DOHH2 (cell line): ENCODE data around the gene RHOG.

Experiments used
- H3F3A ChIP-seq: fragments of 200-600 bp; sonication (generic), shearing (Covaris generic); 2 replicates; pipeline ENCODE4 v1.6.0; 2016; ENCODE audit warnings: antibody characterized with exemption, mild to moderate bottlenecking; ENCODE audit not compliant: control insufficient read depth, insufficient read depth
- H3K27ac ChIP-seq: fragments of 200-600 bp; sonication (generic); 2 replicates; pipeline ENCODE4 v1.5.1; 2014; ENCODE audit warnings: low read depth, mild to moderate bottlenecking, low read length, moderate library complexity
- H3K27me3 ChIP-seq: fragments of 200-600 bp; sonication (generic); 2 replicates; pipeline ENCODE4 v1.6.1; 2014; ENCODE audit warnings: mild to moderate bottlenecking, low read length, mixed read lengths; ENCODE audit not compliant: control insufficient read depth
- H3K36me3 ChIP-seq: fragments of 200-600 bp; sonication (generic); 2 replicates; pipeline ENCODE4 v1.6.1; 2014; ENCODE audit warnings: mild to moderate bottlenecking, low read length, moderate library complexity, mixed read lengths; ENCODE audit not compliant: control insufficient read depth
- H3K4me1 ChIP-seq: fragments of 200-600 bp; sonication (generic); 2 replicates; pipeline ENCODE4 v1.6.1; 2014; ENCODE audit warnings: mild to moderate bottlenecking, low read length, mixed read lengths; ENCODE audit not compliant: control insufficient read depth
- H3K4me2 ChIP-seq: fragments of 200-600 bp; sonication (generic); 2 replicates; pipeline ENCODE4 v1.6.0; 2014; ENCODE audit warnings: mild to moderate bottlenecking, low read length, moderate library complexity
- H3K4me3 ChIP-seq: fragments of 200-600 bp; sonication (generic); 2 replicates; pipeline ENCODE4 v1.5.1; 2014; ENCODE audit warnings: mild to moderate bottlenecking, low read length, mixed read lengths
- H3K79me2 ChIP-seq: fragments of 200-600 bp; sonication (generic); 2 replicates; pipeline ENCODE4 v1.6.1; 2014; ENCODE audit warnings: mild to moderate bottlenecking, low read length, mixed read lengths; ENCODE audit not compliant: control insufficient read depth
- H3K9me2 ChIP-seq: fragments of 200-600 bp; sonication (generic); replicated peaks from 2 replicates; pipeline ENCODE4 v1.6.1; 2014; ENCODE audit warnings: mild to moderate bottlenecking, low read length, mixed read lengths; ENCODE audit not compliant: control insufficient read depth
- H3K9me3 ChIP-seq: fragments of 200-600 bp; sonication (generic); 2 replicates; pipeline ENCODE4 v1.6.1; 2014; ENCODE audit warnings: antibody characterized with exemption, low read length, mixed read lengths; ENCODE audit not compliant: control insufficient read depth, insufficient read depth
- H4K20me1 ChIP-seq: fragments of 200-600 bp; sonication (generic); 2 replicates; pipeline ENCODE4 v1.6.0; 2014; ENCODE audit warnings: low read depth, mild to moderate bottlenecking, antibody characterized with exemption, low read length, moderate library complexity; ENCODE audit not compliant: control insufficient read depth, insufficient read depth
- CTCF ChIP-seq: fragments of 200-600 bp; sonication (generic); IDR thresholded peaks from one replicate; pipeline ENCODE4 v1.5.1; 2014; ENCODE audit warnings: antibody characterized with exemption, mild to moderate bottlenecking, low read depth, low read length; ENCODE audit not compliant: poor library complexity, severe bottlenecking
- EZH2phosphoT487 ChIP-seq: fragments of 200-600 bp; sonication (generic); IDR thresholded peaks from 2 replicates; pipeline ENCODE4 v1.6.1; 2017; ENCODE audit warnings: borderline replicate concordance, mild to moderate bottlenecking, antibody characterized with exemption, low read length, moderate library complexity, mixed read lengths

The RHOG gene

GRCh38 chr11:3833449-3833848, 7.3 kb downstream of the RHOG start:
- H3K9me3 ChIP-seq = no peaks in the 10 kb centered on the region
- peaks cover 60% of the 10 kb centered on the region for H3K36me3 ChIP-seq
- H3K9me2 ChIP-seq = no peaks in the 10 kb centered on the region
- no peak overlapping the region for H3K4me3 ChIP-seq
- TF ChIP-seq CTCF (no peak), EZH2phosphoT487 (no peak)
- H3K27ac ChIP-seq = no peak overlapping the region
- peaks cover 39% of the 10 kb centered on the region for H4K20me1 ChIP-seq
- no peak overlapping the region for H3K4me2 ChIP-seq
- 0 out of 2 replicates have a peak, but pooled peaks cover under 1% of the 10 kb centered on the region for H3F3A ChIP-seq
- no peaks in the 10 kb centered on the region for H3K27me3 ChIP-seq
- H3K79me2 ChIP-seq = peaks cover 85% of the 10 kb centered on the region
- peaks cover 44% of the 10 kb centered on the region for H3K4me1 ChIP-seq

- H3K36me3 ChIP-seq = peaks cover 60% of the 10 kb centered on the region
- H3K27me3 ChIP-seq = no peaks in the 10 kb centered on the region
- peaks cover 38% of the 10 kb centered on the region for H3K4me1 ChIP-seq
- no peak overlapping the region for H3K4me3 ChIP-seq
- no peak overlapping the region for H3K4me2 ChIP-seq
- TF ChIP-seq CTCF (no peak), EZH2phosphoT487 (no peak)
- H3K9me3 ChIP-seq = no peaks in the 10 kb centered on the region
- no peaks in the 10 kb centered on the region for H3K9me2 ChIP-seq
- no peak overlapping the region for H3K27ac ChIP-seq
- H3K79me2 ChIP-seq = peaks cover 79% of the 10 kb centered on the region
- H3F3A ChIP-seq = no peaks in the 10 kb centered on the region
- peaks cover 34% of the 10 kb centered on the region for H4K20me1 ChIP-seq
Observed at GRCh38 chr11:3832816-3833215, 7.9 kb downstream of the RHOG start.

DNA sequence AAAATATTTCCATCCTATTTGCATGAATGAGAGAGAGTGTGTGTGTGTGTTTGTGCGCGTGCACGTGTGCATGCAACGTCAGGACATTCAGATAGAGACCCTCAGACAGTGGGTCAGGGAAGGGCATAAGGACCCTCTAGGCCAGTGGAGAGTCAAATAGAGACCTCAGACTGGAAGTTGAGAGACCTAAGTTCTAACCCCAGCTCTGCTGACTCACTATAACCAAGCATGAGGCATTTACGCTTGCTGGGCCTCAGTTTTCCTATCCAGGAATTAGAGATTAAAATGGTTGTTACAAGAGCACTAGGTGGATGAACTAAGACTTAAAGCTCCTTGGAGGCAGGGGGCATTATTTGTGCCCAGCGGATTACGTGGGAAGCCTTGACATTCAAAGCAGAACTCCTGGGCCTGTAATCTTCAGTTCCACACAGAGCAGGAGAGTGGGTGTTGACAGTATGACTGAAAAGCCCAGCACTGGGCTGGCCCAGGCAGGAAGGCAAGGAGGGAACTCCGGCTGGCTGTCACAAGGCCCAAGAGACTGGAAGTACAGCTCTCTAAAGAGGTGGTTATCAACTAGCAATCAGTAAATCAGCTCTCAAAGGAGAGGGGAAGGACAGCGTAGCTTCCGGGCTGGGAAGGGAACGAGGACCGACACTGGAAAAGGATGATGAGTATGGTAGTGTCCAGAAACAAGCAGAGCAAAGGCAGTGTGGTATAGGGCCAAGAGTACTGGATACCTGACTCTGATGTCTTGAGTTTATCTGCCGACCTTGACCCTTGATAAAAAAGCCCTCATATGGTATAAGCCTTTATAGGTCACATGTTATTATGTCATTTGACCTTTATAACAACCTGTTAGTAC, 9.2 kb downstream of the RHOG start:
- H3K9me3 ChIP-seq = no peaks in the 10 kb centered on the region
- H3K27me3 ChIP-seq = no peaks in the 10 kb centered on the region
- no peaks in the 10 kb centered on the region for H3K9me2 ChIP-seq
- H3K4me2 ChIP-seq = no peak overlapping the region
- H3F3A ChIP-seq = no peaks in the 10 kb centered on the region
- peaks cover 26% of the 10 kb centered on the region for H3K4me1 ChIP-seq
- no peak overlapping the region for H3K27ac ChIP-seq
- H4K20me1 ChIP-seq = peaks cover 25% of the 10 kb centered on the region; the same call in 1 of the 2 replicates
- no peak overlapping the region for H3K4me3 ChIP-seq
- TF ChIP-seq EZH2phosphoT487 (no peak), CTCF (no peak)
- H3K36me3 ChIP-seq = peaks cover 65% of the 10 kb centered on the region
- H3K79me2 ChIP-seq = peaks cover 67% of the 10 kb centered on the region
